ENCODE results near the gene RPL37. TPM values are rescaled to one million over a fixed set of nuclear protein-coding genes. Genes with fewer than 3 reads are reported as not detected.
"Not testable (repeated sequence)": the region's sequence is repeated elsewhere in the genome, so short reads cannot be mapped to it uniquely, and the experiment has no call there.

RPL37 gene
- total RNA-seq, 1 donor from 2014 or later: 2,223 TPM

DNA sequence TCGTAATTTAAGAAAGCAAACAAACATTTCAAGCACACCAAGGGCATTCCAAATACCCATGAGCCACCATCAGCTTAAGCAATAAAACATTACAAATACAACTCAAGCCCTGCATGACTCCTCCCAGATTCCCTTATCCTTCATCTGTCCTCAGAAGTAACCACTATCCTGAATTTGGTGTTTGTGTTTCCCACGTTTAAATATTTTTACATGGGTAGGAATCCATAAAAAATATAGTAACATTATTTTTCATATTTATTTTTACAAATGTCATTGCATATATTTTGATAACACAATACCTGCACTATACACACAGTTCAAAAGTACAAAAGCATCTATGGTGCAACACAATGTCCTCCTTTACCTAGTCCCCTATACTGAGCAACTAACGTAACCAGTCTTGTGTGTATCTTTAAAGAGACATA lies 43.3 kb downstream of the RPL37 start:
- peaks cover 48% of the 10 kb centered on the region for H3K4me1 Mint-ChIP-seq
- intact Hi-C loops (cut with micrococcal nuclease): no loop called here
- CTCF ChIA-PET: no interaction called here

DNA sequence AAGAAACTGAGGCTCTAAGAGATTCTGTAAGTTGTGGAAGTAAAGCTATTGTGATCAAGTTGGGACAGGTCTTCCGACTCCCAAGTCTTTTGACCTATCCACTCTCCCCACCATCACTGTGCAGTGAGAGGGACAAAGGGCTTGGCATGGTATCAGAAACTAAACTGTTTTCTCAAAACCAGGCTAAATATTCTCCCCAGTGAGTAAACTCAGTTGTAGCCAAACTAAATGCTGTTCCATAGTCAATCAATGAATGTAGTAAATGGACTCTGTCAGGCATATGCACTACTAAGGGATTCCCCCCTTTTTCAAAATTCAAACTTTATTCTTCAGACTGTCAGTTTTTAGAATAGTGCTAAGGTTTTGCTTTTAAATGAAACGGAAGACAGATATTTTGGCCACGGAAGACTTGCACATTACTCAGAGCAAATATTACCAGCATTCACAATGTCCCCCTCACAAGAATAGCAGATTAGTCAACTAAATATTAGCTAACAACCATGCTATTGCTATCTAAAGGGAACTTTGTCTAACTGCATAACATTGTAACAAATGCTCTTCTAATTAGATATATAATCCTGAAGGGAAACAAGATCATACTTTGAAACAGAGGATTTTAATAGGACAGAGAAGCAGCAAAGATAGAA lies 44.0 kb downstream of the RPL37 start:
- ChIA-PET POLR2A (no interaction called here), CTCF (no interaction called here)
- Mint-ChIP-seq H3K27ac (no peak overlapping the region), H3K4me3 (no peak overlapping the region), H3K36me3 (ENCODE audit: low read depth) (peaks cover 29% of the 10 kb centered on the region), H3K9me3 (peaks cover 2% of the 10 kb centered on the region), H3K4me1 (peaks cover 42% of the 10 kb centered on the region), H3K27me3 (no peaks in the 10 kb centered on the region)
- TF ChIP-seq, protein P1, sequence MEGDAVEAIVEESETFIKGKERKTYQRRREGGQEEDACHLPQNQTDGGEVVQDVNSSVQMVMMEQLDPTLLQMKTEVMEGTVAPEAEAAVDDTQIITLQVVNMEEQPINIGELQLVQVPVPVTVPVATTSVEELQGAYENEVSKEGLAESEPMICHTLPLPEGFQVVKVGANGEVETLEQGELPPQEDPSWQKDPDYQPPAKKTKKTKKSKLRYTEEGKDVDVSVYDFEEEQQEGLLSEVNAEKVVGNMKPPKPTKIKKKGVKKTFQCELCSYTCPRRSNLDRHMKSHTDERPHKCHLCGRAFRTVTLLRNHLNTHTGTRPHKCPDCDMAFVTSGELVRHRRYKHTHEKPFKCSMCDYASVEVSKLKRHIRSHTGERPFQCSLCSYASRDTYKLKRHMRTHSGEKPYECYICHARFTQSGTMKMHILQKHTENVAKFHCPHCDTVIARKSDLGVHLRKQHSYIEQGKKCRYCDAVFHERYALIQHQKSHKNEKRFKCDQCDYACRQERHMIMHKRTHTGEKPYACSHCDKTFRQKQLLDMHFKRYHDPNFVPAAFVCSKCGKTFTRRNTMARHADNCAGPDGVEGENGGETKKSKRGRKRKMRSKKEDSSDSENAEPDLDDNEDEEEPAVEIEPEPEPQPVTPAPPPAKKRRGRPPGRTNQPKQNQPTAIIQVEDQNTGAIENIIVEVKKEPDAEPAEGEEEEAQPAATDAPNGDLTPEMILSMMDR (IDR thresholded peaks at IDR 0.05): no peak
- intact Hi-C loops (cut with micrococcal nuclease): no loop called here
- DNase-seq (no peak), ATAC-seq (ENCODE audit: low read depth) (no peak)

More for the DNA sequence above, 43.3 kb downstream of the RPL37 start:
- Mint-ChIP-seq H3K36me3 (ENCODE audit: low read depth) (peaks cover 27% of the 10 kb centered on the region), H3K4me3 (no peak overlapping the region), H3K9me3 (peaks cover 2% of the 10 kb centered on the region), H3K27me3 (no peaks in the 10 kb centered on the region), H3K27ac (no peak overlapping the region)
- POLR2A ChIA-PET: no interaction called here
- ATAC-seq (ENCODE audit: low read depth): no peak
- DNase-seq: no peak
- TF ChIP-seq, protein P1 (IDR thresholded peaks at IDR 0.05): no peak

DNA sequence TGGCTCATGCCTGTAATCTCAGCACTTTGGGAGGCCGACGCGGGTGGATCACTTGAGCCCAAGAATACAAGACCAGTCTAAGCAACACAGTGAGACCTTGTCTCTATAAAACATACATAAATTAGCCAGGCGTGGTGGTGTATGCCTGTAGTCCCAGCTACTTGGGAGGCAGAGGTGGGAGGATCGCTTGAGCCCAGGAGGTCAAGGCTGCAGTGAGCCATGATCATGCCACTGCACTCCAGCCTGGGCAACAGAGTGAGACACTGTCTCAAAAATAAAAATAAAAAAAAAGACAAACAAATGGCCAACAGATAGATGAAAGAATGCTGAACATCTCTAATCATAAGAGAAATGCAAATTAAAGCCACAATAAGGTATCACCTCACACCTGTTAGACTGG lies 46.1 kb downstream of the RPL37 start:
- CTCF ChIA-PET; POLR2A ChIA-PET; H3K27me3 Mint-ChIP-seq; H3K27ac Mint-ChIP-seq; DNase-seq; H3K4me3 Mint-ChIP-seq; H3K9me3 Mint-ChIP-seq; ATAC-seq (ENCODE audit: low read depth): not testable (repeated sequence)
- Mint-ChIP-seq H3K4me1 (peaks cover 37% of the 10 kb centered on the region), H3K36me3 (ENCODE audit: low read depth) (peaks cover 22% of the 10 kb centered on the region)
- intact Hi-C loops (cut with micrococcal nuclease): loop anchor here (1.0 kb wide), 1 partner anchor 8 kb away; no protein-coding TSS in a partner anchor

DNA sequence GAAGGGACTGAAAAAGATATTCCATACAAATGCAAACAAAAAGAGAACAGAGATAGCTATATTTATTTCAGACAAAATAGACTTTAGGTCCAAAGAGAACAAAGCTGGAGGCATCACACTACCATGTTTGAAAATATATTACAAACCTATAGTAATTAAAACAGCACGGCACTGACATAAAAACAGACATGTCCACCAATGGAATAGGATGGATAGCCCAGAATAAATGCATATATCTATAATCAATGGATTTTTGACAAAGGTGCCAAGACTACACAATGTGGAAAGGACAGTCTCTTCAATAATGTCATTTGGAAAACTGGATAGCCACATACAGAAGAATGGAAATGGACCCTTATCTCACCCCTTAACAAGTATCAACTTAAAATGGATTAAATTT lies 47.0 kb downstream of the RPL37 start:
- H3K27me3 Mint-ChIP-seq: no peaks in the 10 kb centered on the region
- peaks cover 30% of the 10 kb centered on the region for H3K4me1 Mint-ChIP-seq
- H3K9me3 Mint-ChIP-seq: peaks cover 2% of the 10 kb centered on the region
- intact Hi-C loops (cut with micrococcal nuclease): no loop called here
- POLR2A ChIA-PET: no interaction called here
- TF ChIP-seq, protein P1 (IDR thresholded peaks at IDR 0.05): no peak
- ATAC-seq (ENCODE audit: low read depth) (no peak), DNase-seq (no peak)
- H3K36me3 Mint-ChIP-seq (ENCODE audit: low read depth): peaks cover 22% of the 10 kb centered on the region
- CTCF ChIA-PET: no interaction called here
- no peak overlapping the region for H3K27ac Mint-ChIP-seq
- H3K4me3 Mint-ChIP-seq: no peak overlapping the region

DNA sequence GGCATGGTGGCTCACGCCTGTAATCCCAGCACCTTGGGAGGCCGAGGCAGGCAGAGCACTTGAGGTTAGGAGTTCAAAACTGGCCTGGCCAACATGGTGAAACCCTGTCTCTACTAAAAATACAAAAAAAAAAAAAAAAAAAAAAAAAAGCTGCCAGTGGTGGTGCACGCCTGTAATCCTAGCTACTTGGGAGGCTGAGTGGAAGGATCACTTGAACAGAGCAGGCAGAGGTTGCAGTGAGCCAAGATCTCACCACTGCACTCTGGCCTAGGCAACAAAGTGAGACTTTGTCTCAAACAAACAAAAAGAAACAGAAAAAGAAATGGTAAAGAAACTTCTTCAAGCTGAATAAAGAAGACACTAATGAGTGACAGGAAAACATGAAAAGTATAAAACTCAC lies 48.4 kb downstream of the RPL37 start:
- H3K4me3 Mint-ChIP-seq; H3K27me3 Mint-ChIP-seq; DNase-seq; H3K9me3 Mint-ChIP-seq; intact Hi-C loops (cut with micrococcal nuclease); H3K27ac Mint-ChIP-seq; ATAC-seq (ENCODE audit: low read depth): not testable (repeated sequence)
- ChIA-PET POLR2A (interaction anchor here (0.7 to 0.8 kb wide), 2 partner anchors 10 to 12 kb away, joined by 3 to 6 read pairs; partner anchors contain the start of gene PRKAA1), CTCF (interaction anchor here (0.9 kb wide), 1 partner anchor 8 kb away, joined by 3 read pairs; no protein-coding TSS in a partner anchor)
- Mint-ChIP-seq H3K4me1 (peaks cover 40% of the 10 kb centered on the region), H3K36me3 (ENCODE audit: low read depth) (peaks cover 22% of the 10 kb centered on the region)

DNA sequence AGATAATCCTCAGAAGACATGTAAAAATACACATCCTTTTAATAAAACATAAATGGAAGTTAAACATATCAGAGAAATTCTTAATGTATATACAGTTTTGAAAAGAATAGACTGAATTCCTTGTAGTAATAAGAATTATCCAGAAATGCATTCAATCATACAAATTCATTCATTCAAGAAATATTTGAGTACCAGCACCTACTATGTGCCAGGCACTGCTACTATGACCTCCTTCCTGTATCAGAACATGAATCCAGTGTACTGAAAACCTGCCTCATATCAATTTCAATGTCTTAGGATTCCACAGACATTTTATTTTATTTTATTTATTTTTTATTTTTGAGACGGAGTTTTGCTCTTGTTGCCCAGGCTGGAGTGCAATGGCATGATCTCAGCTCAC lies 50.1 kb downstream of the RPL37 start:
- TF ChIP-seq, protein P1 (IDR thresholded peaks at IDR 0.05): no peak
- H3K27me3 Mint-ChIP-seq: no peaks in the 10 kb centered on the region
- CTCF ChIA-PET: no interaction called here
- no peak overlapping the region for H3K27ac Mint-ChIP-seq
- H3K4me1 Mint-ChIP-seq: peaks cover 33% of the 10 kb centered on the region
- ATAC-seq (ENCODE audit: low read depth) (no peak), DNase-seq (no peak)
- H3K9me3 Mint-ChIP-seq: peaks cover 2% of the 10 kb centered on the region
- no peak overlapping the region for H3K4me3 Mint-ChIP-seq
- intact Hi-C loops (cut with micrococcal nuclease): no loop called here
- H3K36me3 Mint-ChIP-seq (ENCODE audit: low read depth): peaks cover 22% of the 10 kb centered on the region
- POLR2A ChIA-PET: no interaction called here
